GM19043 (cell line): Measurements from ENCODE around the gene PDPK1.

Experiments
- ATAC-seq: cut with Tn5 transposase; IDR thresholded peaks from one replicate; pipeline ENCODE4 v1.9.1; 2021; ENCODE audit warnings: low read depth; ENCODE audit not compliant: unreplicated experiment

PDPK1 gene

GRCh38 chr16:2505695-2506094, 32.1 kb upstream of the PDPK1 start:
- no peak for ATAC-seq

GRCh38 chr16:2507052-2507659, 30.7 kb upstream of the PDPK1 start:
- peak; percentile 64 for ATAC-seq

GRCh38 chr16:2507665-2508064, 30.2 kb upstream of the PDPK1 start:
- ATAC-seq: no peak

GRCh38 chr16:2508722-2509400, 29.0 kb upstream of the PDPK1 start:
- no peak for ATAC-seq

GRCh38 chr16:2511128-2511800, 26.6 kb upstream of the PDPK1 start:
- no peak for ATAC-seq

- no peak for ATAC-seq
These were observed 25.7 kb upstream of the PDPK1 start for GRCh38 chr16:2511996-2512734.

GRCh38 chr16:2512735-2513404, 25.0 kb upstream of the PDPK1 start:
- ATAC-seq: no peak

- peak; percentile 79 for ATAC-seq
These were observed 24.2 kb upstream of the PDPK1 start, which contains the start of gene ATP6V0C for GRCh38 chr16:2513405-2514332. TSS of gene ATP6V0C (plus strand) at chr16:2513952. CDS start at chr16:2514104, 152 bp downstream.

GRCh38 chr16:2514333-2515179, 23.3 kb upstream of the PDPK1 start:
- ATAC-seq: no peak

- no peak for ATAC-seq
These were observed 22.5 kb upstream of the PDPK1 start for GRCh38 chr16:2515180-2515851.

- no peak for ATAC-seq
These were observed 21.2 kb upstream of the PDPK1 start for GRCh38 chr16:2516391-2517240.

GRCh38 chr16:2517954-2518605, 19.7 kb upstream of the PDPK1 start:
- ATAC-seq: no peak

GRCh38 chr16:2518823-2519710, 18.8 kb upstream of the PDPK1 start:
- ATAC-seq: no peak

GRCh38 chr16:2519711-2520080, 18.1 kb upstream of the PDPK1 start:
- ATAC-seq: no peak

GRCh38 chr16:2520097-2520783, 17.6 kb upstream of the PDPK1 start, which contains the start of gene AMDHD2:
TSS of gene AMDHD2 (plus strand) at chr16:2520371. CDS start at chr16:2520459, 88 bp downstream.
- no peak for ATAC-seq
